ENCODE results near the gene TCF12. TPM values are rescaled to one million over a fixed set of nuclear protein-coding genes. Genes with fewer than 3 reads are reported as not detected.
"Not testable (repeated sequence)": the region's sequence is repeated elsewhere in the genome, so short reads cannot be mapped to it uniquely, and the experiment has no call there.

Gene TCF12
- total RNA-seq, 1 experiment from 2014 or later = 157 TPM

DNA sequence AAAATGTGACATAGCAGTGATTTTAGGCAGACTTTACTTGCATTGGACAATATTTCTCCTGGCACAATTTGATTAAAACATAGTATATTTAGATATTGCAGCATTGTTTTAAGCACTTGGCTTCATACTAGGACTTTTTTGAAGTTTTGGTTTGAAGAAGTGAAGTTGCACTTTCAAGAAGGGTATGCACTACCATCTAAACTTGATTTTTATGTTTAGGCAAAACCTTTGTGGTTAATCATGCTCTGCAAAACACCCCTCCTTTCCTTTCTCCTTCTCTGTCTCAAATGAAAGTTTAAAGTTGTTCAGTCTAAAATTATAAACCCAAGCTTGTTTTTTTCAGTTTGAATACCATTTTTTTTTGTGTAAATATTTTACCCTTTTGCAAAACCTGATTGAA, 173.8 kb downstream of the TCF12 start:
- DNase-seq (ENCODE audit: low read depth) = no peak

DNA sequence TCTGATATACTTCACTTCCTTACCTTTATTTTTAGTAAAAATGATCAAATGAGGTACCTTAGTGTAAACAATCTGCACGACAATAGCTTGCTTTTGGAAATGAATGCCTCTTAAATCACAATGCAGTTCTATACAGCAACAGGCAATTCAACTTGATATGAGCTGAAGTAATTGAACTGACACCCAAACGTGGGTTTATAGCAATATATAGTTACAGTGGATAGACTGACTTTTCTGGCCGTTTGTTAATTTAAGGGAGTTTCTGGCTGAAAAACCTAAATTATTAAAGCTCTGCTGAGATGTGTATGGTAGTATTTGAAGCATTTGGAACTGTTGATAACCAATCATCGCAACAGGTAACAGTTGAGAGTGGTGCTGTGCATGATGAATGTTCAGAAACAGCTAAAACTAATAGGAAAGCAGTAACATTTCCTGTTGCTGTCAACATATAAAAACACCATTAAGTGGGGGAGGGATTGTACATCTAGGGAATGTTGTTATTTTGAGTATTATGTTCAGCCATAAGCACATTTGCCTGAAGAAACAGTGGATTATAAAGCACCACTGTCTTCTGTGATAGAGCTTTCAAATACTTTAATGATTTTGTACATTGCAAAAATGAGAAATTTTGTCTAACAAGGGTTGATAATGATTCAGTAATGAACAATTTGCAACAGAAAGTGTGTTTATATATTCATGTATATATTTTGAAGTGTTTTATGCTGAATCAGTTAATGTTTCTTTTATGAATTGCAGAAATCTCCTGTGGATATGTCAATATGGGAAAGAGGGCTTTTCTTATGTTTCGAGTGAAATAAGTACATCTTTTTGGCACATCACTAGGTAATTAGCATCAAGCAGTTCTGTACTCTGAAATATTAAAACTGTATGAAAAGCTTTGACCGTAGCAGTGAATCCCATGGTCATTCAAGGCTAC, 176.1 kb downstream of the TCF12 start:
- DNase-seq (ENCODE audit: low read depth) = no peak

DNA sequence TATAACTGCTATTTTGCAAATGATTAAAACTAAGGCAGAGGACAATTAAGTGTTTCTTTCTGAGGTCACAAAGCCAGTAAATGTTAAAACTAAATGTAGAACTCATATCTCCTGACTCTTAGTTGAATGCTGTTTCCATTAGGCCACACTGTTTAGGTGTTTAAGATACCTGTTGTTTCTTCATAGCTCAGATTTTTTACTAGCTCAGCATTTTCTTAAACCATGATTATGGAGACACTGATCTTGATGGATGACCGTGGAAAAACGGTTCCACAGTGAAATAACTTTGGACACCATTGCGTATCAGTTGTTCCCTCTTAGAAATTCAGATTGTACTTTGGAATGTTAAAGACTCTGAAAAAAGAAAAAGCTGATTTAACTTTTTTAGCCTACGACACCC, 177.5 kb downstream of the TCF12 start:
- DNase-seq (ENCODE audit: low read depth) = no peak

DNA sequence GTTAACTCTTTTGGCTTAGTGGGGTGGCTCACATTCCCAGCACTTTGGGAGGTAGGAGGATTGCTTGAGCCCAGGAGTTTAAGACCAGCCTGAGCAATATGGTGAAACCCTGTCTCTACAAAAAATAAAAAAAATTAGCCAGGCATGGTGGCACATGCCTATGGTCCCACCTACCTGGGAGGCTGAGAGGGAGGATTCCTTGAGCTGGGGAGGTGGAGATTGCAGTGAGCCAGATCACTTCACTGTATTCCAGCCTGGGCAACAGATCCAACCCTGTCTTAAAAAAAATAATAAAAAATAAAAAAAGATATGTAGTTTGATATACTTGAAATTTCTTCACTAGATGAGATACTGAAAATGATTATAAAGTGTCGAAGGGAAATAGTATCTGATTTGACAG, 178.8 kb downstream of the TCF12 start:
- DNase-seq (ENCODE audit: low read depth) = no peak

DNA sequence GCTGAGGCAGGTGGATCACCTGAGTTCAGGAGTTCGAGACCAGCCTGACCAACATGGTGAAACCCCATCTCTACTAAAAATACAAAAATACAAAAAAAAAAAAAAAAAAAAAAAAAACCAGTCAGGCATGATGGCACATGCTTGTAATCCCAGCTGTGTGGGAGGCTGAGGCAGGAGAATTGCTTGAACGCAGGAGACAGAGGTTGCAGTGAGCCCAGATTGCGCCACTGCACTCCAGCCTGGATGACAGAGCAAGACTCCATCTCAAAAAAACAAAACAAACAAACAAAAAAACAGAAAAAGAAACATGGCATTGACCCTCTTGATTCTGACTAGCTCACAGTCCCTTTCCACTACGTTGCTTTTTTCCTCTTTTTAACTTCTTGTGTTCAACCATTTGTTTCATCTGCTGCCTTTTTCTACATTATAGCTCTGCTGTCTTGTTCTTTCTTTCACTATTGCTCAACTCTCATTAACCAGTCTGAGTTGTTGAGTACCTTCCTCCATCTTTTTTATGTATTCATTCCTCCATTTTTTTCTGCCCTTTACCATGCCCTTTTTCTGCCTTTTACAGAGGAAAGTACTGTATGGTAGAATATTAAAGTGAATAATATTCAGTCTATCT, 179.6 kb downstream of the TCF12 start:
- DNase-seq (ENCODE audit: low read depth) = not testable (repeated sequence)

DNA sequence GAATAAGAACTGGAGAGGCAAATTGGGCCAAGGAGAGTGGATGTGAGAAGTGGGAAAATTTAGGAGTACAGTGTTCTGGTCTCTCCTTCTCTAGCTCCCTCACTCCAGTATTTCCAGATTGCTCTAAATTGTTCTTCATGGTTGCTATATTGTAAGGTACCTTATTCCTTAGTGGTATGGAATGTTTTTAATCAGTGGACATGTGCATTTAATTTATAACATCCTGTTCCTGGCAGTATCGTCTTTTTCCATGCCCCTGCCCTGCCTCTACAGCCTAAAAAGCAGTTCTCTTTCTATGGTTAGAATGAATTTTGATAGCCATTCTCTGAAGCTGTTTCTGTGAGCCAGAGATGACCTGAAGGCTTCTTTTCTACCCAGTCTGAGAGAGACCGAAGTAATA, 180.5 kb downstream of the TCF12 start:
- DNase-seq (ENCODE audit: low read depth) = peak; percentile 22

DNA sequence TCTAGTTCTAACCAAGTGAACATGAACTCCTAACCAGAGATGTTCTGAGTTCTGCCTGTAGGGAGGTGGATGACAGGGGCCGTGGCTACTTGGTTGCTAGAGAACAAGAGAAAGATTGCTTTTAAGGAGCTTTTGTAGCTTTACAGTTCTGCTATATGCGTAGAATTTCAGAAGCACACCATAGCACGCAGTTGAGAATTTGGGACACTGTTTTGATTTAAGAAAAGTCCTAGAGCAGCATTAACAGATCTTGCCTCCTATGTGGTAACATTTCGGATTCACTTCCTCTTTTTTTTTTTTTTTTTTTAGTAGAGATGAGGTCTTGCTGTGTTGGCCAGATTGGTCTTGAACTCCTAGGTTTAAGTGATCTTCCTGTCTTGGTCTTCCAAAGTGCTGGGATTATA, 181.7 kb downstream of the TCF12 start:
- no peak for DNase-seq (ENCODE audit: low read depth)

DNA sequence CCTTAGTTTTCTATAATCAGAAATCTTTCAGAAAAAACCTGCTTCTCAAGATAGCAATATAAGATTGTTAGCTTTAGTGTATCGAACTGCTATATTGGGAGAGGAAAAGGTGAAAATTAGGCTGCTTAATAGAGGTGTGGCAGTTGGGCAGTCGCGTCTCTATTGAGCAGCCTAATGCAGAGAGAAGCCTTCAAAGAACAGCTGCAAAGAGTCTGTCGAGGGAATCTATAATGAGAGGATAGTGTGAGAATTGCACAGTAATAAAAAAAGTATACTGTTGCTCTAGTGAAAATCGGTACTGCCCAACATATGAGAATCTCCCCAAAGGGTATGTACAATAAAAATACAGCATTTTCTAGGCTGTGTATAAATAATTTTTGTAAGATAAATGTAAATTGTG, 184.4 kb downstream of the TCF12 start:
- no peak for DNase-seq (ENCODE audit: low read depth)

DNA sequence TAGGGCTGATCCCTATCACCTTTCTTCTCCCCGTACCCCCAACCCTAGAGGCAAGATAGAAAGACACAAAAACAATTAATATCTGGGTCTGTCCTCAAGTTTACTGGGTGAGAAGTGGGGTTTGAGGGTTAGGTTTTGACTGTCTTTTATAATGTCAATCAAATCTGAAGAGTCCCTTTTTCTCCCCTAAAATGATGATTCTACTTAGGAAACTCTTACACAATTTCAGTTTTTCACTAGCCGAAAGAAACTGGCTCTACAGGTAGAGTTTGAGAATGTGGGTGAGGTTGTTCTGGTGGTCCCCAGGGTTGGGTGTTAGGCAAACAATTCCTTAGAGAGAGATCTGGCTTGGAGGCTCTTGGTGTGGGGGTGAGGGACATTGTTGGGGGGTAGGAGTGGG, 189.9 kb downstream of the TCF12 start:
- DNase-seq (ENCODE audit: low read depth) = no peak

DNA sequence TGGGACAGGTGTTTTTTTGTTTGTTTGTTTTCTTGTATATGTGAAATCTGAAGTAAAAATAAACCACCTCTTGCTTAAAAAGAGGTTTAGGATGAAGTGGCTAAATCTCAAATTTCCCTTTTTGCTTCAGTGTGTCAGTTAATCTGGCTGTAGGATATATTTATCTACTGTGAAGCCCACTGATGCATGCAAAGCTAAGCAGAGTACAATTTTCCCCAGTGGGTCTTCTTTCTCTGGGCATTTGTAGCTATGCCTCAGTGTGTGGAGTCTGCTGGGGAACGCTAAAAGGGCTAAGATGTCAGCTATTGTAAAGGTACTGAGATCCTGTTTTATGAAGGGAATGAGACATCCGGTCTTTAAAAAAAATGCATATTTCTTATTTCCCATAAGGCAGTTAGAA, 190.6 kb downstream of the TCF12 start:
- DNase-seq (ENCODE audit: low read depth) = no peak

DNA sequence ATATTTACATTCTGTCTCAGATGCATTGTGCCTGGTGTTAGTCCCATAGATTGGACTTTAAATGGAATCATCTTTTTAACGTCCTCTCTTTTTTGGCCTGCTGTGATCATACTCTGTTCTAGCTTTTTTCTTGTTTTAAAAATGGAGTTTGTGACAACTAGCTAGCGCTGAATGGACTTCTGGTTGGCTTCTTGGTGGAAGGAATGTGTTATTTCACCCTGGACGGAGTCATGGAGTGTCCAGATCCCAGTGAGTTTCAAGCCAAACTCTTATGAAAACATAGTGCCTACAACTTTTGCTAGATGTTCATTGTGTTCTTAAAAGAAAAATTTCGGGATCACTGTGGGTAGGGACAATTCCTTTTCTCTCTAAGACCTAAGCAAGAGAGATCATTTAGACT, 192.6 kb downstream of the TCF12 start:
- no peak for DNase-seq (ENCODE audit: low read depth)

DNA sequence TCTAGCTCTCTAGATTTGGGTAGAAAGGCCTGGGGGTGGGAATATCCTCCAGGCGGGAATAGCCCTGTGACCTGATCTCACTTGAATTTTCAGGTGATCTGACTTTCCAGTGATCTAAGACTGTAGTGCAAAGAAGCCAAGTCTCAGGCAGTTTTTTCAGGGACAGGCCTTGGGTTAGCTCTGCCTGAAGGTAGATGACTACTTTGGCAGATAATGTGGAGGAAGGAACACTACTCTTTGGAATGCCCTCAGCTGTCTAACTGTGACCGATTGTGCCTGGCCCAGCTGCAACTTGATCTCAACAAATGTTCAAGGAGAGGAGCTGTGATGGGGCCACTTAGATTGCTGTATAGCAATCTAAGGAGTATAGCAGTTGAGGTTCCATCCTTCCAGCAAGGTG, 193.7 kb downstream of the TCF12 start:
- peak; percentile 29 for DNase-seq (ENCODE audit: low read depth)

DNA sequence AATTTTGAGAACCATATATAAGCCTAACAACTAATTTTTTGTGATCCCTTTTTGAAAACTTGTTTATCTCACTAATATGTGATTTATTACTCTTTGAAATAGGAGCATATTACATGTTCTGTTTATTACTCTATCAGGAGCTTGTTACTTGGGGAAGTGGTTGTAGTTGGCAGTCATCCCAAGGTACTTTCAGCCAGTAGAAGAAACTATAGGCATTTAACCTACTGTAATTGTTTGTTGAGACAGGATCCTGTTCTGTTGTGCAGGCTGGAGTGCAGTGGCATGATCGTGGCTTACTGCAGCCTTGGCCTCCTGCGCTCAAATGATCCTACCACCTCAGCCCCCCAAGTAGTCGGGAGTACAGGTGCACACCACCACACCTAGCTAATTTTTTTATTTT, 195.6 kb downstream of the TCF12 start:
- no peak for DNase-seq (ENCODE audit: low read depth)

DNA sequence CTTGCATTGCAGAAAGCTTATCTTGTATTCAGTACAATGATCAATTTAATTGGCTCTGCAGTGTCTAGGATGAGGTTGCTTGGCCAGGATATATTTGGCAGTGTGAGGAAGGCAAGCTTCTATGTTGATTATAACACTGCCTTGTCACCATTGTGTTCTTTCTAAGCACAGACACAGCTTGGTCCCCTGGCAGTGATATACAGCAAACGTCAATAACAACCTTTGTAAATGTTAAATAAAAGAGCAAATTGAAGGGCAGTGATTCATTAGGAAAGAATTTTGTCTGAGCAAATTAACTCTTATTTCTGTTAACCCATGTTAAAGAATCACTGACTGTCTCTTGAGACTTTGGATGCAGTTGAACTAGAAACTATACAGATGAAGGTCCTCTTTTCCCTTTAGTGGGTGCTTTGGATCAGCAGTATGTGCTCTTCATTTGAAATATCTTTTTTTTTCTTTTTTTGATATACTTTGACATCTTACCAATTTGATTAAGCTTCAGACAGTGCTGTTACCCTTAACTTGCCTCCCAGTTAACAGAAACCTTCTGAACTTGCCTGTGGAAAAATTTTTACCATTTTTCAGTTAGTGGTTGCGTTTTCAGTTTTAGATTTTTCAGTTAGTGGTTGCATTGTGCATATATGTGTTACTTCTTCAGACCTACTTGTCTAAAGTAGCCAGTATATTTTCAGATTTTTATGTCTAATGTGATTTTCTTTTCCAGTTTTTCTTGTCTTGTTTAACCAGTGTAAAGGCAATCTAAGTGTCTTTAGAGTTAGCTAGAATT, 199.8 kb downstream of the TCF12 start:
- DNase-seq (ENCODE audit: low read depth) = peak; percentile 63

DNA sequence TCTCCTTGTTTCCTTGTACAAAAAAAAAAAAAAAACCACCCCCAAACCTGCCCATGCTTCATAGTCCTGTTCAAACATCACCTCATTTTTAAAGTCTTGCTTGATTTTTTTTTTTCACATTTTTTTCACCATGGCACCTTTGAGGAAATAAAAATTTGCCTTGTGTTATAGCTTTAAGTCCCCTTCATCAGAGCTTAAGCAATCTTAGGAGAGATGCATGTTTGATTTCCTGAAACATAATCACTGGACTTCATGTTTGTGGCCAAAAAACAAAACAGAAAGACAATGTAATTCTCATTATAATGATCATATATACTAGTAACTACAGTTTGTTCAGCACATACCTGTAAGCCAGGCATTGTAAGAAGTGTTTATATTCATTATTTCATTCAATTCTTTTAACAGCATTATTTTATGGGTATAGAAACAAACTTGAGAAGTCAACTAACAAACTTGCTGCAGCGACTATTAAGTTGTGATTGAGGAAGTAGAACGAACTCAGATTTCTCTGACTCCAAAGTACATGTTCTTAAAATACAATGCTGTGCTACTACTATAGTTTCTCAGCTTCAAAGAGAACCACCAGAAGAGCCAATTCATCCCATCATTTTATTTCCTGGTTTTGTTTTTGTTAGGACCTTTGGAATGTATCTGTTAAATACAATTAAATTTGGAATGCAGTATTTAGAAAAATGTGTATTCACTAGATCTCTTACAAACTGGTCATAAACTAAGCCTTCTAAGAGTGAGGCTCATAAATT, 203.8 kb downstream of the TCF12 start:
- no peak for DNase-seq (ENCODE audit: low read depth)

DNA sequence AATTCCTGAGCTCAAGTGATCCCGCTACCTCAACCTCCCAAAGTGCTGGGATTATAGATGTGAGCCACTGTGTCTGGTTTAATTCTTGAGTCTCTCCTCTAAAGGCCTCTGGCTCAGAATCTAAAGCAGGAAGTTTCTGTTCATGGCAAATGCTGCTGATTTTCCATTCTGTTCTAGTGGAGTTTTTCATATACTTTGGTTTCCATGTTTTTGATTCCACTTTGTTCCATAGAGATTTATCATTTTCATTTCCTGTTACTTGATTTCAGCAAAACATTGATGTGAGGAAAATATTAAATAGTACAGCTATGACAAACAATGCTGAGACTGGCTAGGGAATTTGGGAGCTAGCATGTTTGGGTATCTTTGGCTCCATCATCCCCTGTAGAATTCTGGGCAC, 205.6 kb downstream of the TCF12 start:
- DNase-seq (ENCODE audit: low read depth) = no peak

DNA sequence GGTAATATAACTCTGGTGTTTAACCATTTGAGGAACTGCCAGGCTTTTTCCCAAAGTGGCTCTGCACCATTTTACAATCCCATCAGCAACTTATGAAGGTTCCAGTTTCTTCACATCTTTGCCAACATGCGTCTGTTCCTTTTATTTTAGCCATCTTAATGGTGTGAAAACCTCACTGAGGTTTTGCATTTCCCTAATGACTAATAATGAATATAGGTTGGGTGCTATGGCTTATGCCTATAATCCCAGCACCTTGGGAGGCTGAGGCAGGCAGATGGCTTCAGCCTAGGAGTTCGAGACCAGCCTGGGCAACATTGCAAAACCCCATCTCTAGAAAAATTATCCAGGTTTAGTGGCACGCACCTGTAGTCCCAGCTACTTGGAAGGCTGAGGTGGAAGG, 210.6 kb downstream of the TCF12 start:
- no peak for DNase-seq (ENCODE audit: low read depth)

DNA sequence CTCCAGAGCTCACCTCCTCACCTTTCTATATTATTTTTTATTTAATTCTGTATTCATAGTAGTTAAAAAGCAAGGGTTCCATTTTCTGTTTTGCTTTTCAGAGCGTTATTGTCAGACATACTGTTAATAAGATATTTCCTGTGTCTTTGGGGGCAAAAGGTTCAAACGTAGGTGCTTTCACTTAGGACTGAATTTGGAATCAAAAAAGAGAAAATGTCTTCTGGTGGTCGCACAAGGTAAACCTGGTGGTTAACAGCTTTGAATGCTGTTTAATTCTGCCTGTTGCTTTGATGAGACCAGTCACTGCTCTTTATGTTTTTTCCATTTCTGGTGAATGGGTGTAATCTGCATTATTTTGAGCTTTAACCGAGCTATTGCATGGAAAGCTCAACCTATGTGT, 212.5 kb downstream of the TCF12 start:
- DNase-seq (ENCODE audit: low read depth) = no peak

DNA sequence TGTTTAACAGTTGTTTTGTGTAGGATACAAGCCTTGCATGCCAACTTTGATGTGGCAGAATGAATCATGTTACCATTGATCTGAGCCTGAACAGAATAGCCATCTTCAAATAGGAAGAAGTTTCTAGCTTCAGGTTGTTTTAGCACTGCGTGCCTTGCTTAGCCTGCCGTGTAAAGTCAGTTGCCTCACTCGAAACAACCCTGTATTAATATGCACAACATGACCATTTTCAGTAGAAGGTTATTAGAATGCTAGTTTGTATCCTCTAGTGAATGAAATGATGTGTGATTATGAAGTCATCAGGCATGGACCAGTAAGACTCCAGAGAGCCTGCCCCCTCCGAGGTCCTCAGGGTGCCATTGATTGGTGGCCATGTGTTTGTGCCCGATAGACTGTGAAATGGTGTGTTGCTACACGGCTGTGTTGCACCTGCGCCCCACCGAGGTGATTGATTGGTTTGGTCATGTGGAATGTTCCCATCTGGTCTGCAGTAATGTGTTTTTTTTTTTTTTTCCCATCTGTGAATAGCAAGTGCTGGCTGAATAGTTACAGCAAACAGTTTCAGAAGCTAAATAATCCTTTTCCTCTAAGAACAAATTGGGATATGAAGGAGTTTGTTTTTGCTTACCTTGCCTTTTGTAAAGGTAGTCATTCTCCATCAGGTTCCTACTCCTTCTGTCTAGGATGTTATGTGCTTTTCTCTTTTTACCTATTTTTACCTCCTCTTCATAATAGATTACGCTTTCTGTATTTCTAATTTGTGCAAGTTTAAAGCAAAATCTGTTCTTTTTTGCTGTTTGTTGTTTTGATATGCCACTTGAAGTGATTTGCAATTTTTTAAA, 214.9 kb downstream of the TCF12 start:
- DNase-seq (ENCODE audit: low read depth) = no peak

DNA sequence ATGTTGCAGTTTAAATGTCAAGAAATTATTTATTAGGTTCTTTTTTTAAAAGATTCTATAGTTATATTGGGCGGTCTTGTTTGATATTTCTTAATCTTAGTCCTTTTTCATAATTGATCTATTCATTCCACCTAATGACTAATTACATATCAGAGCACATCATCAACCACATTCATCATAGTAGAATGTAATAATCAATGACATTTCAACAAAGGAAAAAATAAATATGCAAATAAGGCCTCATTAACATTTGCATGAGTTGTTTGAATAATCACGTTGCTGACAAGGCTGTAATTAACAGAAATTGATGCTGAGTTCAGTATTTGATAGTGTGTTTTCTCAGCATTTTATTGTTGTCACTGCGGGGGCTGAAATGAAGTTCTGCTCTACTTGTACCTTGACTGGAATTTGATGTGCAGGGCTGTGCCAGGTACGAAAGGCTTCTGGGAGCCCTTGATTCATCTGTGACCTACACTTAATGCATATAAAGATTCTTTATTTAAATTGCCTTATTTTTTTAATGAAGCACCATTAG, 215.7 kb downstream of the TCF12 start:
- DNase-seq (ENCODE audit: low read depth) = no peak

DNA sequence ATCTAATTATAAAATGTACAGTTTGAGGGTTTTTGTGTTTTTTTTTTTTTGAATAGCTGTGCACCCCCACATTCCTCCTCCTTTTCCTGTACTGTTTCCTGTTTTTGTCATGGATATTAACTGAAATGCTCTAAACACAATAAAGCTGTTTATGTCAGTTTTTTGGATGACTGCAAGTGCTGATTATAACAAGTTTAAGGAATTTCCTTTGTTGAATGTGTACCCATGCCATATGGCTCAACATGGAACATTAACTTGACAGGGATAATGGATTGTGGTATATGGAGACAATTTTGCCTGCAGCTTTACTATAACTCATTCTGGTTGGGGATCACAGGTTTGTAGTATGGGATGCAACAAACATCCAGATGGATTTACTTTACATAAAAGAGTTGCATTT, 216.4 kb downstream of the TCF12 start:
- DNase-seq (ENCODE audit: low read depth) = peak; percentile 41
